Spleen (tissue), 11 donors: Measurements from ENCODE around the gene SRGAP3. TPM values are rescaled to one million over a fixed set of nuclear protein-coding genes. Genes with fewer than 3 reads are reported as not detected.
"Not testable (repeated sequence)": the region's sequence is repeated elsewhere in the genome, so short reads cannot be mapped to it uniquely, and the experiment has no call there.

Source experiments
- DNase-seq: peaks from one replicate; pipeline ENCODE4 v3.0.0-alpha.2; 2020
- H3K27ac ChIP-seq, 8 donors: fragments of 200-600 bp; sonication (generic) in 7 of 8; 1 replicate in 4 of 8; 2 replicates in 4 of 8; pipeline versions ENCODE4 v1.5.0 to v1.8.0; 2016 to 2021; ENCODE audit warnings: inconsistent platforms in 4 of 8, mild to moderate bottlenecking in 4 of 8, moderate library complexity in 1 of 8
- H3K27me3 ChIP-seq, 7 donors: fragments of 200-600 bp; sonication (generic) in 6 of 7; replicated peaks in 1 of 7; 1 replicate in 4 of 7; 2 replicates in 3 of 7; pipeline versions ENCODE4 v1.5.0 to v1.8.0; 2016 to 2021; ENCODE audit warnings: inconsistent platforms in 3 of 7, mild to moderate bottlenecking in 1 of 7
- H3K36me3 ChIP-seq, 6 donors: fragments of 200-600 bp; sonication (generic) in 5 of 6; 1 replicate in 4 of 6; 2 replicates in 2 of 6; pipeline versions ENCODE4 v1.5.0 to v1.8.0; 2016 to 2021; ENCODE audit warnings: inconsistent platforms in 2 of 6
- H3K4me1 ChIP-seq, 6 donors: fragments of 200-600 bp; sonication (generic) in 5 of 6; 1 replicate in 3 of 6; 2 replicates in 3 of 6; pipeline versions ENCODE4 v1.5.0 to v1.8.0; 2016 to 2021; ENCODE audit warnings: inconsistent platforms in 3 of 6
- H3K4me3 ChIP-seq, 8 donors: fragments of 200-600 bp; sonication (generic) in 7 of 8; 1 replicate in 4 of 8; 2 replicates in 4 of 8; pipeline versions ENCODE4 v1.5.0 to v1.8.0; 2016 to 2021; ENCODE audit warnings: inconsistent platforms in 4 of 8, mild to moderate bottlenecking in 4 of 8, moderate library complexity in 2 of 8
- H3K9me3 ChIP-seq, 8 donors: fragments of 200-600 bp; sonication (generic) in 7 of 8; 1 replicate in 4 of 8; 2 replicates in 4 of 8; pipeline versions ENCODE4 v1.5.0 to v1.8.0; 2016 to 2021; ENCODE audit warnings: inconsistent platforms in 4 of 8
- POLR2A ChIP-seq, 3 donors: fragments of 450-650 bp; IDR thresholded peaks; one replicate each; pipeline ENCODE4 v1.5.1; 2017; ENCODE audit warnings: antibody characterized with exemption in 3 of 3, mild to moderate bottlenecking in 1 of 3
- POLR2AphosphoS5 ChIP-seq, 3 donors: sonication (generic); formaldehyde crosslinking; IDR thresholded peaks; one replicate each; pipeline ENCODE4 v1.5.1; 2017; ENCODE audit warnings: antibody characterized with exemption in 3 of 3
- WGBS, 5 donors: extraction: QIAGEN DNeasy Blood & Tissue Kit in 3 of 5; methylation state at CpG; one replicate each; pipeline versions ENCODE4 v1.1.5 to v1.1.7; 2013 to 2018; 5-methylcytosine and 5-hydroxymethylcytosine counted together
- intact Hi-C: fragments of 100-400 bp; cut with DNase I; formaldehyde crosslinking; loops from one replicate; pipeline ENCODE4 v1.15.0; 2023; ENCODE audit warnings: low total_unique reads
- polyA plus RNA-seq, 3 donors: library from polyadenylated mRNA; stranded (reverse); fragments of 200-250 nt; gene quantifications; one replicate each; pipeline ENCODE4 v1.2.1, GENCODE V29; 2013
- total RNA-seq, 7 donors: library from RNA; depleted of rRNA in 3 of 7; stranded (reverse); fragments of >200 nt in 3 of 7; fragmentation: NEBNext Ultra II Directional in 4 of 7; extraction: Animal tissue kit (Norgen Biotek cat#: 25700) in 4 of 7; gene quantifications; one replicate each; pipeline versions ENCODE4 v1.1.0 to v1.2.1, GENCODE V29; 2016 to 2021
- TF ChIP-seq, protein P1 (sequence below), 11 experiments: fragments of 200-600 bp in 7 of 11; fragments of 450-650 bp in 4 of 11; sonication (generic) in 4 of 11; IDR thresholded peaks in 8 of 11; conservative IDR thresholded peaks in 3 of 11; 1 replicate in 7 of 11; 2 replicates in 4 of 11; pipeline versions ENCODE4 v1.4.0 to v1.8.0; 2016 to 2021; ENCODE audit warnings: antibody characterized with exemption in 11 of 11, inconsistent platforms in 4 of 11, mild to moderate bottlenecking in 1 of 11
- donor health status: healthy with polysubstance abuse.
- donor health status: DM: no; HTN: no; CAD: no; lungs with moderate emphysema.
- donor health status: DM: no; HTN: no; CAD: no.
- donor health status: Bipolar disorder and iron deficiency.
- donor health status: healthy.
- donor health status: DM: no; HTN: no; CAD: no.
- donor health status: DM: yes; HTN: yes; CAD: no.

Gene SRGAP3
- total and polyA plus RNA-seq, 10 donors, result 0.54 to 10.3 (median 6.4) TPM

DNA sequence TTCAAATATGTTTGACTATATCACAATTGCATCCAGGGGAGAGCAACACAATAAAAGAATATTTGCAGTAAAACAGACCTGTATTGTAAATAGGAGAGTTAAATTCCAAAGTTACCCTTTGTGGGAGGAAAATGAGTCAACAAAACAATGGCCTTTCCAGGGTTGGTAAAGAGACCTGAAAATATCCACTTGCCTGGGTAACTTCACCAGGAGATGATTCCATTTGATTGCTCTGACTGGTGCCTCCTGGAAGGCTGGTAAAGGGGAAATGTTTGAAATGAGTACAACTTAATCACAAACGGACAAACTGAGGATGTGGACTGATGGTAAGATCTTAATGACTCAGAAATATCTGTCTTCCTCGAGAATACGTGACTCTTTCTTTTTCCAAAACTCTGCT lies 43.6 kb upstream of the SRGAP3 start:
- WGBS, 5 donors, result 68 to 82% (median 73%) methylated on average over 3 of the region's 3 CpGs
- no peaks in the 10 kb centered on the region for H3K36me3 ChIP-seq
- H3K27me3 ChIP-seq, result peaks cover 0 to 7% (median 0%) of the 10 kb centered on the region in 7 donors
- no peak overlapping the region for H3K4me3 ChIP-seq
- intact Hi-C loops, result no loop called here
- H3K4me1 ChIP-seq, result no peaks in the 10 kb centered on the region
- no peak overlapping the region for H3K27ac ChIP-seq
- DNase-seq, result no peak
- TF ChIP-seq POLR2A (IDR thresholded peaks at IDR 0.05), result no peak
- TF ChIP-seq POLR2AphosphoS5 (IDR thresholded peaks at IDR 0.05), result no peak
- TF ChIP-seq, protein P1, sequence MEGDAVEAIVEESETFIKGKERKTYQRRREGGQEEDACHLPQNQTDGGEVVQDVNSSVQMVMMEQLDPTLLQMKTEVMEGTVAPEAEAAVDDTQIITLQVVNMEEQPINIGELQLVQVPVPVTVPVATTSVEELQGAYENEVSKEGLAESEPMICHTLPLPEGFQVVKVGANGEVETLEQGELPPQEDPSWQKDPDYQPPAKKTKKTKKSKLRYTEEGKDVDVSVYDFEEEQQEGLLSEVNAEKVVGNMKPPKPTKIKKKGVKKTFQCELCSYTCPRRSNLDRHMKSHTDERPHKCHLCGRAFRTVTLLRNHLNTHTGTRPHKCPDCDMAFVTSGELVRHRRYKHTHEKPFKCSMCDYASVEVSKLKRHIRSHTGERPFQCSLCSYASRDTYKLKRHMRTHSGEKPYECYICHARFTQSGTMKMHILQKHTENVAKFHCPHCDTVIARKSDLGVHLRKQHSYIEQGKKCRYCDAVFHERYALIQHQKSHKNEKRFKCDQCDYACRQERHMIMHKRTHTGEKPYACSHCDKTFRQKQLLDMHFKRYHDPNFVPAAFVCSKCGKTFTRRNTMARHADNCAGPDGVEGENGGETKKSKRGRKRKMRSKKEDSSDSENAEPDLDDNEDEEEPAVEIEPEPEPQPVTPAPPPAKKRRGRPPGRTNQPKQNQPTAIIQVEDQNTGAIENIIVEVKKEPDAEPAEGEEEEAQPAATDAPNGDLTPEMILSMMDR (IDR thresholded peaks at IDR 0.05 in 8 of 11, conservative IDR thresholded peaks at IDR 0.05 in 3 of 11), result no peak
- peaks cover 0 to 4% (median 0%) of the 10 kb centered on the region in 8 donors for H3K9me3 ChIP-seq

DNA sequence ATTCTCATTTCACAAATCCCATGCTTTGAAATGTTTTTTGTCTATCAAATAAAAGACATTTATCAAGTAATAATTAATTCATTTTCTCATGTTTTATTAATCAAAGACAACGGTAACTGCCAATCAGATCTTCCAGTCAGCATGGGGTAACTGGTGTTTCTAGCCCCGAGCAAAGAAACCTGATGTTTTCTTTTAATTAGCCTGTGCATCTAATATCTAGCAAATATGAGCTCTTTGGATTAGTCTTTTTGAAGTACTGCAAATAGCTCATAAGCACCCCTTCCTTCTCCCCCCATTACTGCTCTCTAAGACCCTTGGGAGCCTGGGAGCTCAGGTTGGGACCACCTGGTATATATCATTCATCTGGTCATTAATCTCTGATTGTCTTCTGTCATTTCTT lies 43.1 kb upstream of the SRGAP3 start:
- WGBS, 5 donors, result 82 to 95% (median 92%) methylated on average over 2 of the region's 2 CpGs
- Histone ChIP-seq H3K4me1 (no peaks in the 10 kb centered on the region), H3K27me3 (peaks cover 0 to 7% (median 0%) of the 10 kb centered on the region in 7 donors), H3K4me3 (no peak overlapping the region), H3K27ac (no peak overlapping the region), H3K36me3 (no peaks in the 10 kb centered on the region), H3K9me3 (peaks cover 0 to 4% (median 0%) of the 10 kb centered on the region in 8 donors)
- TF ChIP-seq, protein P1 (IDR thresholded peaks at IDR 0.05 in 8 of 11, conservative IDR thresholded peaks at IDR 0.05 in 3 of 11), result no peak
- TF ChIP-seq POLR2AphosphoS5 (IDR thresholded peaks at IDR 0.05) (no peak), POLR2A (IDR thresholded peaks at IDR 0.05) (no peak)
- no peak for DNase-seq
- intact Hi-C loops, result no loop called here

DNA sequence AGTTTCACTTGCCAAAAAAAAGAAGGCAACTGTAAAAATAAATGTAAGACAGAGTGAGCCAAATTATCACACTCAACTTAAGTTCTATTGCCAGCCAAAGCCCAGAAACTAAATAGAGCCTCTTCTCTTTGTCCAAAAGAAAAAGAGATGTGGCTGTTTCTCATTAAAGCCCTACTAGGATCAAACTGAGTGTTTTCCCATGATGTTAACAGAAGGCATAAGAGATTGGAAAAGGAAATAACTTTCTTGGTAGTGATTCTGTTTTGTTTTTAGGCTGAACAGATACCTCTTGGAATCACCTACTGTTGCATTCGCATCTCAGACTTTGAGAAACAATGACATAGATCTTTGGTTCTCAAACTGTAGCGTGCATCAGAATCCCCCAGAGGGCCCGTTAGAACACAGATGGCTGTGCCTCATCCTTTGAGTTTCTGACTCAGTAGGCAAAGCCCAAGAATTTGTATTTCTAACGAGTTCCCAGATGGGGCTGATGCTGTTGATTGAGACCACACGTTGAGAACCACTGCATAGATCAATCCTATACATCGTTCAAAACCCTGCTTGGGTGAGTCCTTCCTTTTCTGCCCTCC lies 42.5 kb upstream of the SRGAP3 start:
- TF ChIP-seq, protein P1 (IDR thresholded peaks at IDR 0.05 in 8 of 11, conservative IDR thresholded peaks at IDR 0.05 in 3 of 11), result no peak
- no peak for TF ChIP-seq POLR2AphosphoS5 (IDR thresholded peaks at IDR 0.05)
- TF ChIP-seq POLR2A (IDR thresholded peaks at IDR 0.05), result no peak
- no peaks in the 10 kb centered on the region for H3K36me3 ChIP-seq
- H3K4me1 ChIP-seq, result no peaks in the 10 kb centered on the region
- no peak overlapping the region for H3K4me3 ChIP-seq
- peaks cover 0 to 7% (median 0%) of the 10 kb centered on the region in 7 donors for H3K27me3 ChIP-seq
- H3K27ac ChIP-seq, result no peak overlapping the region
- intact Hi-C loops, result no loop called here
- H3K9me3 ChIP-seq, result peaks cover 0 to 4% (median 0%) of the 10 kb centered on the region in 8 donors
- DNase-seq, result no peak
- WGBS, 5 donors, result 63 to 76% (median 69%) methylated on average over 6 of the region's 6 CpGs

DNA sequence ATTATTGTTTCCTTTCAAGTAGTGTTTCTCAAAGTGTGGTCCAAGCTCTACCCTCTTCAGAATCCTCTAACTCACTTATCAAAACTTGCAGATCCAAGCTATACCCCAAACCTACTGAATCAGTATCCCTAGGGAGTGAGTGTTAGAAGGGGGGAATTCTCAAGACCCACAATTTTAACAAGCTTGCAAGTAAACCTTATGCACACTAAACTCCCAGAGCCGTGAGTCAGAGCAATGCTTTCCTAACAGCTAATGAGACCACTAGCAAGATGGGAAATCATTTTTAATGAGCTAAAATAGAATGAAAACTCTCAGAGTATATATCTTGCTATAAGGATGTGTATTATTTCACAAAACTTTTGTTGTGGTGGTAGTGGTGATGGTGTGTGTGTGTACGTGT lies 41.1 kb upstream of the SRGAP3 start:
- no peak overlapping the region for H3K4me3 ChIP-seq
- intact Hi-C loops, result no loop called here
- no peak overlapping the region for H3K27ac ChIP-seq
- WGBS, 5 donors, result 77 to 88% (median 84%) methylated on average over 2 of the region's 2 CpGs
- H3K4me1 ChIP-seq, result no peaks in the 10 kb centered on the region
- H3K9me3 ChIP-seq, result peaks cover 0 to 4% (median 0%) of the 10 kb centered on the region in 8 donors
- no peak for TF ChIP-seq POLR2AphosphoS5 (IDR thresholded peaks at IDR 0.05)
- TF ChIP-seq, protein P1 (IDR thresholded peaks at IDR 0.05 in 8 of 11, conservative IDR thresholded peaks at IDR 0.05 in 3 of 11), result no peak
- no peaks in the 10 kb centered on the region for H3K36me3 ChIP-seq
- no peak for DNase-seq
- peaks cover 0 to 7% (median 0%) of the 10 kb centered on the region in 7 donors for H3K27me3 ChIP-seq

DNA sequence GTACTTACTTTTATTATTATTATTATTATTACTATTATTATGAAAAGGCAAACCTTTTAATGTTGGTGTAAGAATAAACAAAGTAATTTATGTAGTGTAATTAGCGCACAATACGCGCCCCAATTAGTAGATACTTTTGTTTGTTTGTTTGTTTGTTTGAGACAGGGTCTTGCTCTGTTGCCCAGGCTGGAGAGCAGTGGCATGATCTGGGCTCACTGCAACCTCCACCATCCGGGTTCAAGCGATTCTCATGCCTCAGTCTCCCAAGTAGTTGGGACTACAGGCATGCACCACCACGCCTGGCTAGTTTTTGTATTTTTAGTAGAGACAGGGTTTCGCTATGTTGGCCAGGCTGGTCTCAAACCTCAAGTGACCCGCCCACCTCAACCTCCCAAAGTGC lies 32.1 kb upstream of the SRGAP3 start:
- 86 to 93% (median 92%) methylated on average over 8 of the region's 8 CpGs for WGBS, 5 donors
- H3K27ac ChIP-seq, intact Hi-C loops: not testable (repeated sequence)

More for the DNA sequence above, 32.1 kb upstream of the SRGAP3 start:
- H3K9me3 ChIP-seq, H3K36me3 ChIP-seq, DNase-seq, H3K4me1 ChIP-seq, H3K4me3 ChIP-seq, H3K27me3 ChIP-seq: not testable (repeated sequence)
